Sigmoid colon (tissue), 7 donors: ENCODE data around the gene ABCA1. TPM values are rescaled to one million over a fixed set of nuclear protein-coding genes. Genes with fewer than 3 reads are reported as not detected.
A peak's percentile ranks its signal among the peaks of the same experiment; 100 is the strongest.

ENCODE experiments used
- DNase-seq: peaks from one replicate; pipeline ENCODE4 v3.0.0-alpha.2; 2019
- H3K27ac ChIP-seq, 4 donors: fragments of 200-600 bp; sonication (generic); one replicate each; pipeline ENCODE4 v1.5.1; 2016 to 2019; ENCODE audit warnings: mild to moderate bottlenecking in 1 of 4
- H3K27me3 ChIP-seq, 3 donors: fragments of 200-600 bp; sonication (generic); one replicate each; pipeline ENCODE4 v1.5.1; 2019; ENCODE audit warnings: mild to moderate bottlenecking in 1 of 3
- H3K36me3 ChIP-seq, 4 donors: fragments of 200-600 bp; sonication (generic); one replicate each; pipeline ENCODE4 v1.5.1; 2016 to 2019
- H3K4me1 ChIP-seq, 4 donors: fragments of 200-600 bp; sonication (generic); one replicate each; pipeline ENCODE4 v1.5.1; 2017 to 2019
- H3K4me3 ChIP-seq, 4 donors: fragments of 200-600 bp; sonication (generic); one replicate each; pipeline ENCODE4 v1.5.1; 2017 to 2019; ENCODE audit warnings: mild to moderate bottlenecking in 2 of 4, moderate library complexity in 1 of 4
- H3K9me3 ChIP-seq, 4 donors: fragments of 200-600 bp in 3 of 4; sonication (generic) in 3 of 4; one replicate each; pipeline versions ENCODE4 v1.5.1 to v1.6.1; 2013 to 2019
- CTCF ChIP-seq, 4 experiments: fragments of 450-650 bp in 3 of 4; fragments of 200-600 bp in 1 of 4; IDR thresholded peaks; one replicate each; pipeline ENCODE4 v1.5.1; 2016 to 2019; ENCODE audit warnings: antibody characterized with exemption in 4 of 4, mild to moderate bottlenecking in 3 of 4, moderate library complexity in 2 of 4
- EP300 ChIP-seq, 4 donors: sonication (generic); formaldehyde crosslinking; IDR thresholded peaks; one replicate each; pipeline ENCODE4 v1.6.1; 2017; ENCODE audit warnings: antibody characterized with exemption in 4 of 4
- POLR2A ChIP-seq, 2 donors: fragments of 450-650 bp; IDR thresholded peaks; one replicate each; pipeline ENCODE4 v1.6.1; 2016; ENCODE audit warnings: antibody characterized with exemption in 2 of 2, mild to moderate bottlenecking in 2 of 2, moderate library complexity in 2 of 2
- POLR2AphosphoS5 ChIP-seq, 4 donors: sonication (generic); formaldehyde crosslinking; IDR thresholded peaks; one replicate each; pipeline ENCODE4 v1.6.1; 2017; ENCODE audit warnings: antibody characterized with exemption in 4 of 4
- WGBS, 2 donors: extraction: QIAGEN DNeasy Blood & Tissue Kit; methylation state at CpG; one replicate each; pipeline ENCODE4 v1.1.7; 2013; 5-methylcytosine and 5-hydroxymethylcytosine counted together
- intact Hi-C: fragments of 100-400 bp; cut with DNase I; formaldehyde crosslinking; loops from one replicate; pipeline ENCODE4 v1.15.1; 2023
- polyA plus RNA-seq, 3 donors: library from polyadenylated mRNA; stranded (reverse); fragments of 200-250 nt; gene quantifications; one replicate each; pipeline ENCODE4 v1.2.3, GENCODE V29; 2013
- total RNA-seq, 4 donors: library from RNA; depleted of rRNA; stranded (reverse); fragments of >200 nt; gene quantifications; one replicate each; pipeline ENCODE4 v1.1.0, GENCODE V29; 2016
- donor health status: healthy with polysubstance abuse.
- donor health status: Bipolar disorder and iron deficiency.
- donor health status: healthy.

The ABCA1 gene
- total and polyA plus RNA-seq, 7 donors, result 2.4 to 110 (median 76.7) TPM

GRCh38 chr9:104906441-104907277, 21.3 kb downstream of the ABCA1 start:
- intact Hi-C loops, result loop anchor here (5.0 kb wide), 1 partner anchor 39 kb away; no protein-coding TSS in a partner anchor
- Histone ChIP-seq H3K27ac (peak overlapping the region; percentile 64 to 86 (median 82)), H3K4me1 (peaks cover 0 to 98% (median 96%) of the 10 kb centered on the region in 4 donors), H3K36me3 (peaks cover 0 to 14% (median 0%) of the 10 kb centered on the region in 4 donors), H3K9me3 (no peaks in the 10 kb centered on the region), H3K4me3 (no peak overlapping the region), H3K27me3 (no peaks in the 10 kb centered on the region)
- peak; percentile 84 for DNase-seq
- TF ChIP-seq POLR2AphosphoS5 (IDR thresholded peaks at IDR 0.05), result peak in 2 of 4 donors; percentile 13 to 50
- TF ChIP-seq POLR2A (IDR thresholded peaks at IDR 0.05), result no peak
- no peak for TF ChIP-seq EP300 (IDR thresholded peaks at IDR 0.05)
- TF ChIP-seq CTCF (IDR thresholded peaks at IDR 0.05), result no peak
- WGBS, 2 donors, result 90% methylated on average over 5 of the region's 5 CpGs

GRCh38 chr9:104905931-104906330, 22.0 kb downstream of the ABCA1 start:
- peaks cover 0 to 21% (median 2%) of the 10 kb centered on the region in 4 donors for H3K36me3 ChIP-seq
- H3K27ac ChIP-seq, result peak overlapping the region; percentile 64 to 86 (median 82)
- intact Hi-C loops, result loop anchor here (5.0 kb wide), 1 partner anchor 39 kb away; no protein-coding TSS in a partner anchor
- WGBS, 2 donors, result 68 to 82% methylated on average over 2 of the region's 2 CpGs
- H3K4me3 ChIP-seq, result no peak overlapping the region
- TF ChIP-seq POLR2AphosphoS5 (IDR thresholded peaks at IDR 0.05) (peak in 2 of 4 donors; percentile 31 to 40), CTCF (IDR thresholded peaks at IDR 0.05) (no peak)
- H3K9me3 ChIP-seq, result no peaks in the 10 kb centered on the region
- H3K27me3 ChIP-seq, result no peaks in the 10 kb centered on the region
- H3K4me1 ChIP-seq, result peaks cover 0 to 98% (median 96%) of the 10 kb centered on the region in 4 donors
- no peak for DNase-seq

GRCh38 chr9:104905153-104905901, 22.6 kb downstream of the ABCA1 start:
- Histone ChIP-seq H3K27ac (peak overlapping the region; percentile 64 to 86 (median 82)), H3K27me3 (no peaks in the 10 kb centered on the region), H3K4me1 (peaks cover 0 to 98% (median 95%) of the 10 kb centered on the region in 4 donors), H3K36me3 (peaks cover 0 to 27% (median 3%) of the 10 kb centered on the region in 4 donors), H3K4me3 (no peak overlapping the region), H3K9me3 (no peaks in the 10 kb centered on the region)
- WGBS, 2 donors, result 81 to 84% methylated on average over 4 of the region's 4 CpGs
- no peak for TF ChIP-seq POLR2AphosphoS5 (IDR thresholded peaks at IDR 0.05)
- TF ChIP-seq CTCF (IDR thresholded peaks at IDR 0.05), result no peak
- TF ChIP-seq EP300 (IDR thresholded peaks at IDR 0.05), result no peak
- no peak for TF ChIP-seq POLR2A (IDR thresholded peaks at IDR 0.05)
- intact Hi-C loops, result loop anchor here (5.0 kb wide), 1 partner anchor 38 kb away; no protein-coding TSS in a partner anchor
- no peak for DNase-seq

- intact Hi-C loops, result no loop called here
- no peak for DNase-seq
- TF ChIP-seq CTCF (IDR thresholded peaks at IDR 0.05) (no peak), POLR2AphosphoS5 (IDR thresholded peaks at IDR 0.05) (no peak)
- Histone ChIP-seq H3K36me3 (peaks cover 0 to 40% (median 4%) of the 10 kb centered on the region in 4 donors), H3K27ac (peak overlapping the region in 3 of 4 donors; percentile 6 to 86 (median 16)), H3K4me1 (peaks cover 0 to 89% (median 82%) of the 10 kb centered on the region in 4 donors), H3K27me3 (no peaks in the 10 kb centered on the region), H3K9me3 (no peaks in the 10 kb centered on the region), H3K4me3 (no peak overlapping the region)
- 84 to 89% methylated on average over 8 of the region's 8 CpGs for WGBS, 2 donors
Observed at GRCh38 chr9:104903609-104904008, 24.3 kb downstream of the ABCA1 start.
